ENCODE results near the gene ATP6V1D.
"Not testable (repeated sequence)": the region's sequence is repeated elsewhere in the genome, so short reads cannot be mapped to it uniquely, and the experiment has no call there.

ATP6V1D gene

GRCh38 chr14:67359775-67360469 is at the start of gene ATP6V1D, which contains the start of gene EIF2S1:
Gene ATP6V1D, minus strand, starts transcription at chr14:67359804. Its CDS starts 106 bp downstream, at chr14:67359698.
Gene EIF2S1, plus strand, starts transcription at chr14:67360328. Its CDS starts 4,440 bp downstream, at chr14:67364768.
- H3K4me1 ChIP-seq (ENCODE audit: control insufficient read depth in 1 of 2, insufficient read depth in 2 of 2, low read length in 2 of 2): peaks cover 40 to 53% of the 10 kb centered on the region in 2 donors
- no peaks in the 10 kb centered on the region for H3K27me3 ChIP-seq (ENCODE audit: control insufficient read depth in 1 of 2, insufficient read depth in 2 of 2, low read length in 2 of 2)
- H3K27ac ChIP-seq (ENCODE audit: low read depth, low read length): peak within 1 kb of the TSS; percentile 89
- H3K36me3 ChIP-seq (ENCODE audit: control insufficient read depth in 1 of 2, insufficient read depth in 2 of 2, low read length in 2 of 2): peaks cover 0 to 4% of the 10 kb centered on the region in 2 donors
- no peaks in the 10 kb centered on the region for H3K9me3 ChIP-seq (ENCODE audit: control insufficient read depth in 1 of 2, low read length in 2 of 2)
- H3K9ac ChIP-seq (ENCODE audit: low read depth in 1 of 2, low read length in 2 of 2): peak within 1 kb of the TSS; percentile 92 to 93
- peak within 1 kb of the TSS; percentile 97 to 98 for H3K4me3 ChIP-seq (ENCODE audit: low read depth in 1 of 2, low read length in 2 of 2)

GRCh38 chr14:67408122-67408801 is 48.7 kb upstream of the ATP6V1D start:
- peaks cover 6 to 21% of the 10 kb centered on the region in 2 donors for H3K4me1 ChIP-seq (ENCODE audit: control insufficient read depth in 1 of 2, insufficient read depth in 2 of 2, low read length in 2 of 2)
- not testable (repeated sequence) for H3K9ac ChIP-seq (ENCODE audit: low read depth in 1 of 2, low read length in 2 of 2); H3K27me3 ChIP-seq (ENCODE audit: control insufficient read depth in 1 of 2, insufficient read depth in 2 of 2, low read length in 2 of 2); H3K4me3 ChIP-seq (ENCODE audit: low read depth in 1 of 2, low read length in 2 of 2); H3K9me3 ChIP-seq (ENCODE audit: control insufficient read depth in 1 of 2, low read length in 2 of 2); H3K36me3 ChIP-seq (ENCODE audit: control insufficient read depth in 1 of 2, insufficient read depth in 2 of 2, low read length in 2 of 2); H3K27ac ChIP-seq (ENCODE audit: low read depth, low read length)

- Histone ChIP-seq H3K27ac (ENCODE audit: low read depth, low read length) (no peak overlapping the region), H3K36me3 (ENCODE audit: control insufficient read depth in 1 of 2, insufficient read depth in 2 of 2, low read length in 2 of 2) (peaks cover 0 to 3% of the 10 kb centered on the region in 2 donors), H3K27me3 (ENCODE audit: control insufficient read depth in 1 of 2, insufficient read depth in 2 of 2, low read length in 2 of 2) (no peaks in the 10 kb centered on the region), H3K9me3 (ENCODE audit: control insufficient read depth in 1 of 2, low read length in 2 of 2) (no peaks in the 10 kb centered on the region), H3K4me1 (ENCODE audit: control insufficient read depth in 1 of 2, insufficient read depth in 2 of 2, low read length in 2 of 2) (peaks cover 6 to 10% of the 10 kb centered on the region in 2 donors), H3K4me3 (ENCODE audit: low read depth in 1 of 2, low read length in 2 of 2) (no peak overlapping the region), H3K9ac (ENCODE audit: low read depth in 1 of 2, low read length in 2 of 2) (no peak overlapping the region)
Measured at GRCh38 chr14:67405771-67406170, 46.2 kb upstream of the ATP6V1D start.

DNA sequence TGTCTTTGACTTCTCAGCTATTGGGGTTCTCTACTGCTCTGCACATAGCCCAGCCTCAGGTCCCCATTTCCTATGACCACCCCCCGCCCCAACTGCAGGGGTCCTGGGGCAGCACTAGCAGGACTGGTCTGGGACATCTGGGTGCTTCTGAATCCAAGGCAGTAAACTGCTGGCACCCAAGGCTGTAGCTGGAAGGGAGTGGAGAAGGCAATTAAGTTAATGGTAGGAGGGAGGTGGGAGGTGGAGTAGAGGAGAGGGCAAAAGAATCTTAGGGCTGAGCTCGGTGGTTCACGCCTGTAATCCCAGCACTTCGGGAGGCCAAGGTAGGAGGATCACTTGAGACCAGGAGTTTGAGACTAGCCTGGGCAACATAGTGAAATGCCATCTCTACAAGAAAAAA is 40.8 kb upstream of the ATP6V1D start:
- Histone ChIP-seq H3K9ac (ENCODE audit: low read depth in 1 of 2, low read length in 2 of 2) (no peak overlapping the region), H3K27ac (ENCODE audit: low read depth, low read length) (no peak overlapping the region), H3K36me3 (ENCODE audit: control insufficient read depth in 1 of 2, insufficient read depth in 2 of 2, low read length in 2 of 2) (peaks cover under 1 to 23% of the 10 kb centered on the region in 2 donors), H3K9me3 (ENCODE audit: control insufficient read depth in 1 of 2, low read length in 2 of 2) (no peaks in the 10 kb centered on the region), H3K4me3 (ENCODE audit: low read depth in 1 of 2, low read length in 2 of 2) (no peak overlapping the region), H3K4me1 (ENCODE audit: control insufficient read depth in 1 of 2, insufficient read depth in 2 of 2, low read length in 2 of 2) (peaks cover 4 to 8% of the 10 kb centered on the region in 2 donors), H3K27me3 (ENCODE audit: control insufficient read depth in 1 of 2, insufficient read depth in 2 of 2, low read length in 2 of 2) (no peaks in the 10 kb centered on the region)

DNA sequence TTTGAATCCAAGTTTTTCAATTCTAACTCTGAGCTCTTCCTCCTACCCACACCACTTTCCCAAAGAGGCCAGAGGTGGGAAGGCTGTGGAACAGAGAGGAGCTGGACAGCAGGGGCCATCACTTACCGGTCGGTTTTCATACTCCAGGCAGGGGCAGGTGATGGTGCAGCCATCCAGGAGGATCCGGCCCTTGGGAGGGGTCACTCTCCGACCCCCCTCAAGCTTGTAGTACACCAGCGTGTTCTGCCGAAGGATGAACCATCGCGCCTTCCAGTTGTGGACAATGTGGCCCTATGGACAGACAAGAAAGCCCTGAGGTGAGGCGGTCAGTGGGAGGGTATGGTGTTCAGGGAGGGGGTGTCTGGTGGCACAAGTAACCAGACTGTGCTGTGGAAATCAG is 37.9 kb upstream of the ATP6V1D start:
- peaks cover 4 to 8% of the 10 kb centered on the region in 2 donors for H3K4me1 ChIP-seq (ENCODE audit: control insufficient read depth in 1 of 2, insufficient read depth in 2 of 2, low read length in 2 of 2)
- peaks cover 12 to 47% of the 10 kb centered on the region in 2 donors for H3K36me3 ChIP-seq (ENCODE audit: control insufficient read depth in 1 of 2, insufficient read depth in 2 of 2, low read length in 2 of 2)
- H3K4me3 ChIP-seq (ENCODE audit: low read depth in 1 of 2, low read length in 2 of 2): no peak overlapping the region
- no peak overlapping the region for H3K27ac ChIP-seq (ENCODE audit: low read depth, low read length)
- H3K9me3 ChIP-seq (ENCODE audit: control insufficient read depth in 1 of 2, low read length in 2 of 2): no peaks in the 10 kb centered on the region
- no peaks in the 10 kb centered on the region for H3K27me3 ChIP-seq (ENCODE audit: control insufficient read depth in 1 of 2, insufficient read depth in 2 of 2, low read length in 2 of 2)
- no peak overlapping the region for H3K9ac ChIP-seq (ENCODE audit: low read depth in 1 of 2, low read length in 2 of 2)

- Histone ChIP-seq H3K9me3 (ENCODE audit: control insufficient read depth in 1 of 2, low read length in 2 of 2) (no peaks in the 10 kb centered on the region), H3K36me3 (ENCODE audit: control insufficient read depth in 1 of 2, insufficient read depth in 2 of 2, low read length in 2 of 2) (peaks cover 14 to 57% of the 10 kb centered on the region in 2 donors), H3K27ac (ENCODE audit: low read depth, low read length) (no peak overlapping the region), H3K27me3 (ENCODE audit: control insufficient read depth in 1 of 2, insufficient read depth in 2 of 2, low read length in 2 of 2) (no peaks in the 10 kb centered on the region), H3K4me1 (ENCODE audit: control insufficient read depth in 1 of 2, insufficient read depth in 2 of 2, low read length in 2 of 2) (peaks cover 4 to 8% of the 10 kb centered on the region in 2 donors), H3K9ac (ENCODE audit: low read depth in 1 of 2, low read length in 2 of 2) (no peak overlapping the region), H3K4me3 (ENCODE audit: low read depth in 1 of 2, low read length in 2 of 2) (no peak overlapping the region)
Measured at GRCh38 chr14:67396381-67396970, 36.9 kb upstream of the ATP6V1D start.

DNA sequence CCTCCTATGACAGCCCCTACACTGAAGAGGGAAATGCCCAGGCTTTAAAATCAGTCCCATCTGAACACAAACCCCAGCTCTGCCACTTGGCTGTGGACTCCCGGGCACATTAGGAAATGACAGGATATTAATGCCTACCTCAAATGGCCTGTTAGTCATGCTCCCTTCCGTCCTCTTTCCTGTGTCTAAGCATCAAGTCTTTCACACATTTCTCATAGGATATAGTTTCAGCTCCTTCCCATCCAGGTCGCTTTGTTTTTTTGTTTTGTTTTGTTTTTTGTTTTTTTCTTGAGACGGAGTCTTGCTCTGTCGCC is 36.2 kb upstream of the ATP6V1D start:
- no peaks in the 10 kb centered on the region for H3K9me3 ChIP-seq (ENCODE audit: control insufficient read depth in 1 of 2, low read length in 2 of 2)
- H3K9ac ChIP-seq (ENCODE audit: low read depth in 1 of 2, low read length in 2 of 2): no peak overlapping the region
- H3K4me1 ChIP-seq (ENCODE audit: control insufficient read depth in 1 of 2, insufficient read depth in 2 of 2, low read length in 2 of 2): peaks cover 4 to 8% of the 10 kb centered on the region in 2 donors
- peaks cover 20 to 64% of the 10 kb centered on the region in 2 donors for H3K36me3 ChIP-seq (ENCODE audit: control insufficient read depth in 1 of 2, insufficient read depth in 2 of 2, low read length in 2 of 2)
- H3K4me3 ChIP-seq (ENCODE audit: low read depth in 1 of 2, low read length in 2 of 2): no peak overlapping the region
- H3K27ac ChIP-seq (ENCODE audit: low read depth, low read length): no peak overlapping the region
- H3K27me3 ChIP-seq (ENCODE audit: control insufficient read depth in 1 of 2, insufficient read depth in 2 of 2, low read length in 2 of 2): no peaks in the 10 kb centered on the region

- no peaks in the 10 kb centered on the region for H3K9me3 ChIP-seq (ENCODE audit: control insufficient read depth in 1 of 2, low read length in 2 of 2)
- no peak overlapping the region for H3K4me3 ChIP-seq (ENCODE audit: low read depth in 1 of 2, low read length in 2 of 2)
- H3K27ac ChIP-seq (ENCODE audit: low read depth, low read length): no peak overlapping the region
Measured at GRCh38 chr14:67395086-67395875, 35.7 kb upstream of the ATP6V1D start.

DNA sequence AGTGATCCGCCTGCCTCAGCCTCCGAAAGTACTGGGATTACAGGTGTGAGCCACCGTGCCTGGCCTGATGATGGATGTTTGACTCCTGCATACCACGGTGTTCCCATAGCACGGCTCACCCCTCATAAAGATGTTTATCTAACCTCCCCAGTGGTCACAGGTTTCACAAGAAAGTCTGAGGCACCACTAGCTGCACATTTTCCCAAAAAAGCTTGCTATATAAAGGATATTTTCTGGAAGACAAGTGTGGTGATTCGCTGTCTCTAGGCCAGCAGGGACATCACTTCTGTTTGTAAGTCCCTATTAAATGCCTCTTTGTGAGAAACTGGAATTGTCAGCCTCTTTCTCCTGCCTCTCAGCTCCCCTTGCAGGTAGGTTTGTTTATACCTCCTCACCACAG is 34.1 kb upstream of the ATP6V1D start:
- no peak overlapping the region for H3K27ac ChIP-seq (ENCODE audit: low read depth, low read length)
- H3K4me3 ChIP-seq (ENCODE audit: low read depth in 1 of 2, low read length in 2 of 2): no peak overlapping the region
- no peak overlapping the region for H3K9ac ChIP-seq (ENCODE audit: low read depth in 1 of 2, low read length in 2 of 2)
- H3K27me3 ChIP-seq (ENCODE audit: control insufficient read depth in 1 of 2, insufficient read depth in 2 of 2, low read length in 2 of 2): no peaks in the 10 kb centered on the region
- no peaks in the 10 kb centered on the region for H3K4me1 ChIP-seq (ENCODE audit: control insufficient read depth in 1 of 2, insufficient read depth in 2 of 2, low read length in 2 of 2)
- H3K36me3 ChIP-seq (ENCODE audit: control insufficient read depth in 1 of 2, insufficient read depth in 2 of 2, low read length in 2 of 2): peaks cover 27 to 83% of the 10 kb centered on the region in 2 donors
- H3K9me3 ChIP-seq (ENCODE audit: control insufficient read depth in 1 of 2, low read length in 2 of 2): no peaks in the 10 kb centered on the region

More at GRCh38 chr14:67395086-67395875, 35.7 kb upstream of the ATP6V1D start:
- Histone ChIP-seq H3K36me3 (ENCODE audit: control insufficient read depth in 1 of 2, insufficient read depth in 2 of 2, low read length in 2 of 2) (peaks cover 24 to 69% of the 10 kb centered on the region in 2 donors), H3K9ac (ENCODE audit: low read depth in 1 of 2, low read length in 2 of 2) (no peak overlapping the region), H3K27me3 (ENCODE audit: control insufficient read depth in 1 of 2, insufficient read depth in 2 of 2, low read length in 2 of 2) (no peaks in the 10 kb centered on the region), H3K4me1 (ENCODE audit: control insufficient read depth in 1 of 2, insufficient read depth in 2 of 2, low read length in 2 of 2) (peaks cover 4 to 7% of the 10 kb centered on the region in 2 donors)
